Stomach (tissue), 4 donors: ENCODE results near the gene OR1S1.

Experiments used
- EP300 ChIP-seq: sonication (generic); formaldehyde crosslinking; IDR thresholded peaks from one replicate; pipeline ENCODE4 v1.6.1; 2017; ENCODE audit warnings: antibody characterized with exemption
- POLR2A ChIP-seq, 4 donors: fragments of 450-650 bp; IDR thresholded peaks; one replicate each; pipeline ENCODE4 v1.6.1; 2016; ENCODE audit warnings: antibody characterized with exemption in 4 of 4, control low read depth in 2 of 4, mild to moderate bottlenecking in 1 of 4, moderate library complexity in 1 of 4
- POLR2AphosphoS5 ChIP-seq, 3 donors: sonication (generic); formaldehyde crosslinking; IDR thresholded peaks; one replicate each; pipeline ENCODE4 v1.6.1; 2016; ENCODE audit warnings: antibody characterized with exemption in 3 of 3
- TF ChIP-seq, protein P1 (sequence below), 7 experiments: fragments of 450-650 bp in 4 of 7; fragments of 200-600 bp in 3 of 7; sonication (generic) in 3 of 7; IDR thresholded peaks; one replicate each; pipeline ENCODE4 v1.5.1; 2016 to 2019; ENCODE audit warnings: antibody characterized with exemption in 7 of 7, control low read depth in 2 of 7, mild to moderate bottlenecking in 1 of 7

DNA sequence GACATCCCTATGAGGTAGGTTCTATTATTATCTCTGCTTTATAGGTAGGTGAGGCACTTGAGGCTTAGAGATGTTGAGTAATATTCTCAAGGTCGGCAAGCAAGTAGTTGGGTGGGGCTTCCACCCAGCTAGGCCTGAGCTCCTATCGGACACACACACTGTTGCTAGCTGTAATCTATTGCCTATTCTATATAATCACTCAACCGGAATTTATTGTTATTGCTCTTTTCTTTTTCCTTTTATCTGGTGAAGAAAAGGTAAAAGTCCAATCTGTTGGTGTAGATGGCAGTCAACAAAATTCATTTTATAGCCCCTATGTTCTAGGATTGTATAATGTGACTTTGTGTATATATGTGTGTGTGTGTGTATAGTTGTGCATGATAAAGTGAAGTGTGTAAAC lies 20.3 kb upstream of the OR1S1 start:
- TF ChIP-seq, protein P1, sequence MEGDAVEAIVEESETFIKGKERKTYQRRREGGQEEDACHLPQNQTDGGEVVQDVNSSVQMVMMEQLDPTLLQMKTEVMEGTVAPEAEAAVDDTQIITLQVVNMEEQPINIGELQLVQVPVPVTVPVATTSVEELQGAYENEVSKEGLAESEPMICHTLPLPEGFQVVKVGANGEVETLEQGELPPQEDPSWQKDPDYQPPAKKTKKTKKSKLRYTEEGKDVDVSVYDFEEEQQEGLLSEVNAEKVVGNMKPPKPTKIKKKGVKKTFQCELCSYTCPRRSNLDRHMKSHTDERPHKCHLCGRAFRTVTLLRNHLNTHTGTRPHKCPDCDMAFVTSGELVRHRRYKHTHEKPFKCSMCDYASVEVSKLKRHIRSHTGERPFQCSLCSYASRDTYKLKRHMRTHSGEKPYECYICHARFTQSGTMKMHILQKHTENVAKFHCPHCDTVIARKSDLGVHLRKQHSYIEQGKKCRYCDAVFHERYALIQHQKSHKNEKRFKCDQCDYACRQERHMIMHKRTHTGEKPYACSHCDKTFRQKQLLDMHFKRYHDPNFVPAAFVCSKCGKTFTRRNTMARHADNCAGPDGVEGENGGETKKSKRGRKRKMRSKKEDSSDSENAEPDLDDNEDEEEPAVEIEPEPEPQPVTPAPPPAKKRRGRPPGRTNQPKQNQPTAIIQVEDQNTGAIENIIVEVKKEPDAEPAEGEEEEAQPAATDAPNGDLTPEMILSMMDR (IDR thresholded peaks at IDR 0.05) = no peak
- no peak for TF ChIP-seq POLR2A (IDR thresholded peaks at IDR 0.05)
- TF ChIP-seq POLR2AphosphoS5 (IDR thresholded peaks at IDR 0.05) = no peak
- no peak for TF ChIP-seq EP300
